NCI-H2107 treated with DMSO at 0.1 percent for 48 hours (cell line): ENCODE measurements around the gene OCA2.

Source experiments
- DNase-seq: peaks from one replicate; lab custom pipeline; 2025; ENCODE audit not compliant: unreplicated experiment; lab: John Stamatoyannopoulos, UW

The OCA2 gene

GRCh38 chr15:28004143-28005003, 94.7 kb downstream of the OCA2 start:
- no peak for DNase-seq

- DNase-seq = no peak
These were observed 95.6 kb downstream of the OCA2 start for GRCh38 chr15:28003302-28004037.

GRCh38 chr15:28002867-28003266, 96.2 kb downstream of the OCA2 start:
- DNase-seq = no peak

- no peak for DNase-seq
These were observed 96.8 kb downstream of the OCA2 start for GRCh38 chr15:28002136-28002861.

GRCh38 chr15:28001641-28002040, 97.5 kb downstream of the OCA2 start:
- no peak for DNase-seq

- no peak for DNase-seq
These were observed 104.9 kb downstream of the OCA2 start for GRCh38 chr15:27993996-27994780.

GRCh38 chr15:27993544-27993943, 105.6 kb downstream of the OCA2 start:
- DNase-seq = no peak

- DNase-seq = no peak
These were observed 108.3 kb downstream of the OCA2 start for GRCh38 chr15:27990521-27991515.

GRCh38 chr15:27989838-27990237, 109.3 kb downstream of the OCA2 start:
- no peak for DNase-seq

- DNase-seq = no peak
These were observed 109.7 kb downstream of the OCA2 start for GRCh38 chr15:27989427-27989826.

- no peak for DNase-seq
These were observed 114.0 kb downstream of the OCA2 start for GRCh38 chr15:27985099-27985498.

GRCh38 chr15:27983496-27983895, 115.6 kb downstream of the OCA2 start:
- DNase-seq = no peak

GRCh38 chr15:27977696-27978095, 121.4 kb downstream of the OCA2 start:
- no peak for DNase-seq

GRCh38 chr15:27973886-27974285, 125.2 kb downstream of the OCA2 start:
- no peak for DNase-seq

- no peak for DNase-seq
These were observed 128.3 kb downstream of the OCA2 start for GRCh38 chr15:27970661-27971392.

- DNase-seq = no peak
These were observed 131.6 kb downstream of the OCA2 start for GRCh38 chr15:27967541-27967940.

- no peak for DNase-seq
These were observed 133.6 kb downstream of the OCA2 start for GRCh38 chr15:27965546-27965945.

GRCh38 chr15:27961801-27962200, 137.3 kb downstream of the OCA2 start:
- no peak for DNase-seq
